Tibial artery (tissue), 4 donors: Measurements from ENCODE around the gene SLC5A1.
A peak's percentile ranks its signal among the peaks of the same experiment; 100 is the strongest.

Experiments
- DNase-seq, 2 donors: peaks; one replicate each; pipeline ENCODE4 v3.0.0-alpha.2; 2019
- H3K27ac ChIP-seq, 2 donors: fragments of 200-600 bp; sonication (generic) in 1 of 2; 1 replicate in 1 of 2; 2 replicates in 1 of 2; pipeline ENCODE4 v1.5.1; 2018 to 2019; ENCODE audit warnings: mild to moderate bottlenecking in 1 of 2
- H3K27me3 ChIP-seq, 2 donors: fragments of 200-600 bp; sonication (generic) in 1 of 2; one replicate each; pipeline versions ENCODE4 v1.5.1 to v1.6.0; 2016 to 2019
- H3K36me3 ChIP-seq, 3 donors: fragments of 200-600 bp; sonication (generic) in 2 of 3; one replicate each; pipeline ENCODE4 v1.5.1; 2016 to 2019; ENCODE audit warnings: mild to moderate bottlenecking in 2 of 3
- H3K4me1 ChIP-seq, 4 donors: fragments of 200-600 bp; sonication (generic) in 2 of 4; 1 replicate in 3 of 4; 2 replicates in 1 of 4; pipeline ENCODE4 v1.5.1; 2016 to 2019
- H3K4me3 ChIP-seq, 2 donors: fragments of 200-600 bp; sonication (generic) in 1 of 2; 1 replicate in 1 of 2; 2 replicates in 1 of 2; pipeline ENCODE4 v1.5.1; 2018 to 2019; ENCODE audit warnings: mild to moderate bottlenecking in 2 of 2
- H3K9me3 ChIP-seq, 3 donors: fragments of 200-600 bp; sonication (generic) in 1 of 3; one replicate each; pipeline ENCODE4 v1.5.1; 2016 to 2019
- intact Hi-C: fragments of 100-400 bp; cut with DNase I; formaldehyde crosslinking; loops from one replicate; pipeline ENCODE4 v1.15.0; 2023; ENCODE audit warnings: low total_unique reads
- TF ChIP-seq, protein P1 (sequence below), 2 experiments: fragments of 200-600 bp in 1 of 2; fragments of 450-650 bp in 1 of 2; IDR thresholded peaks; one replicate each; pipeline ENCODE4 v1.5.1; 2017 to 2019; ENCODE audit warnings: antibody characterized with exemption in 2 of 2, mild to moderate bottlenecking in 1 of 2, moderate library complexity in 1 of 2

The SLC5A1 gene

DNA sequence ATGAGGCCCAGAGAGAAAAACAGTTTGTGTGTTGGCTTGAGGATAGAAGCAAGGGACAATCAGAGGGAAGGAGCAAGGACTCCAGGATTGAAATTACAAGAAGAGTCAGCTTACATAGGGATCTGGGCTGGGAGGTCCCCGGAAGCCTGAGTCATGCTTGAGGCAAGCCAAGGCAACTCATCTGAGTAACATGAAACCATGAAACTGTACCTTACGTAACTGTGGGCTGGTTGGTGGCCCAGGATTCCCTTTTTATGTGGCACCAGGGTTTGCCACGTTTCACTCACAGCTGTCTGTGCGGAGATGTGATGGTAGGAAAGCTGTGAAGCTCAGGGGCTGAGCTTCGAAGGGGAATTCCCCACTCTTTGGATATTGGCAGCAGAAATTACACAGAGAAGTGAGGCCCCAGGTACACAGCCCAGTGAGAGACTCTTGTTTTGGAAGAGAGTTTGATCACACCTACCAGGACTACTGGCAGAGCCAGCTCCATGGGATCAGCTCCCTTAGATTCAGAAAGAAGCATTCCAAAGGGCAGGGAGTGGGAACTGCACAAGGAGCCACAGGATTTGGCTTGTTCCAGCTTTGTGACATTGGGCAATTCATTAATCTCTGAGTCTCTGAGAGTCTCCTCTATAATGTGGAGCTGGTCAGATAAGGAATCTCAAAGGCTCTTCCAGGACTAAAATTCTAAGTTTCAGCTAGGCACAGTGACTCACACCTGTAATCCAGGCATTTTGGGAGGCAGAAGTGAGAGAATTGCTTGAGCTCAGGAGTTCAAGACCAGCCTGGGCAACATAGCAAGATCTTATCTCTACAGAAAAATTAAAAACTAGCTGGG is 7.8 kb downstream of the SLC5A1 start:
- H3K4me1 ChIP-seq = no peaks in the 10 kb centered on the region
- no peaks in the 10 kb centered on the region for H3K9me3 ChIP-seq
- H3K27ac ChIP-seq = no peak overlapping the region
- DNase-seq = peak in 1 of 2 donors; percentile 38
- TF ChIP-seq, protein P1, sequence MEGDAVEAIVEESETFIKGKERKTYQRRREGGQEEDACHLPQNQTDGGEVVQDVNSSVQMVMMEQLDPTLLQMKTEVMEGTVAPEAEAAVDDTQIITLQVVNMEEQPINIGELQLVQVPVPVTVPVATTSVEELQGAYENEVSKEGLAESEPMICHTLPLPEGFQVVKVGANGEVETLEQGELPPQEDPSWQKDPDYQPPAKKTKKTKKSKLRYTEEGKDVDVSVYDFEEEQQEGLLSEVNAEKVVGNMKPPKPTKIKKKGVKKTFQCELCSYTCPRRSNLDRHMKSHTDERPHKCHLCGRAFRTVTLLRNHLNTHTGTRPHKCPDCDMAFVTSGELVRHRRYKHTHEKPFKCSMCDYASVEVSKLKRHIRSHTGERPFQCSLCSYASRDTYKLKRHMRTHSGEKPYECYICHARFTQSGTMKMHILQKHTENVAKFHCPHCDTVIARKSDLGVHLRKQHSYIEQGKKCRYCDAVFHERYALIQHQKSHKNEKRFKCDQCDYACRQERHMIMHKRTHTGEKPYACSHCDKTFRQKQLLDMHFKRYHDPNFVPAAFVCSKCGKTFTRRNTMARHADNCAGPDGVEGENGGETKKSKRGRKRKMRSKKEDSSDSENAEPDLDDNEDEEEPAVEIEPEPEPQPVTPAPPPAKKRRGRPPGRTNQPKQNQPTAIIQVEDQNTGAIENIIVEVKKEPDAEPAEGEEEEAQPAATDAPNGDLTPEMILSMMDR (IDR thresholded peaks at IDR 0.05) = no peak
- no peak overlapping the region for H3K4me3 ChIP-seq
- no peaks in the 10 kb centered on the region for H3K27me3 ChIP-seq
- no peaks in the 10 kb centered on the region for H3K36me3 ChIP-seq
- intact Hi-C loops = no loop called here

DNA sequence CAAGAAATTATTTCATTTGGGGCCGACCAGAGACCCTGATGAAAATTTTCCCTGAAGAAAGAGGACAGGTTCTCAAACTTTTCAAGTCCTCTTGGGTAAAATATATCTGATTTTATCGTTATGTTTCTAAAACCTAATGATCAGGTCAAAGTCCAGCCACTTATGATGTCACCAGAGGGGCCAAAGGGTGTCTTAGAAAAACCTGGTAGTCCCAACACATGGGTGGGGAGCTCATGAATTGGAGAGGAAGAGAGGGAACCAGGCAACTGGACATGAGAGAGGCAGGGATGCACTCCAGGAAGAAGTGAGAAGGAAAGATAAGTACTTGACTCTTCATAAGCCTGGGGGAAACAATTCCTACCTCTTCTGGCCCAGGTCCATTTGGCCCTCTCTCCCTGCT is 9.2 kb downstream of the SLC5A1 start:
- H3K27me3 ChIP-seq = no peaks in the 10 kb centered on the region
- H3K27ac ChIP-seq = no peak overlapping the region
- no peaks in the 10 kb centered on the region for H3K36me3 ChIP-seq
- TF ChIP-seq, protein P1 (IDR thresholded peaks at IDR 0.05) = no peak
- no peak for DNase-seq
- H3K9me3 ChIP-seq = no peaks in the 10 kb centered on the region
- H3K4me3 ChIP-seq = no peak overlapping the region
- intact Hi-C loops = no loop called here
- H3K4me1 ChIP-seq = no peaks in the 10 kb centered on the region

DNA sequence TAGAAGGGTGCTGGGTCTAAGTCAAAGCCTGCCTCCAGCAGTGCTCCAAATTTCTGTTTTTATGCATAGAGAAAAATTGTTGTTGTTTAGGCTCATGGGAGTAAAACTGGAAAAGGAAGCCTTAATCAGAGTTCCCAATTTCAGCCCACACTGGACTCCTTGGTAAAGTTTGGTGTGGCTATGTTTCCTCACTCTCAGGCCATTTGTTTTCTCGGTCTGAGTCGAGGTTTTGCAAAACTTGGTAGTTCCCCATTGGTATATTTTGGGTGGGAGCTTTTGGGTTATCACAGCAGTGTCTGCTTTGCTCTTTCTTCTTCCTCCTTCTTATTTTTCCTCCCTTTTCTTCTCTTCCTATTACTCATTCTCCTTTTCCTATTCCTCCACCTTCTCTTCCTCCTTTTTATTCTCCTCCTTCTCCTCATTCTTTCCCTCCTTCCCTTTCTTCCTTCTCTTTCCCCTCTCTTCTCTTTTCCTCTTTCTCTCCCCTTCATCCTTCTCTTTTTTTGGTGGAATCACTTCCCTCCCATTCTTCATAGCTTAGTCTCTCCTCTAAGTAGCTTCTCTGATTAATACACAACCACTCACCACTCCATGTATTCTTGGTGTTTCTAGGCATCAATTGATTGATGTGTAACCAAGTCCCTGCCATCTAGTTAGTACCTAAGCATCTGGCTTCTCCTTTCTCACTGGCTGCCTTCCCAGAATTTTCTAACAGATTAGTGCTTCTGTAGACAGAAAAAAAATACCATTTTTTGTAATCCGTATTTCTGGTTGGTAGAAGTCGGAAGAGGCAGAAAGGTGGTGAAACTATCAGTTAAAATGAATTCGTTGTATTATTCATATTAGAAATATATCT is 10.1 kb downstream of the SLC5A1 start:
- H3K4me3 ChIP-seq = no peak overlapping the region
- intact Hi-C loops = no loop called here
- no peaks in the 10 kb centered on the region for H3K27me3 ChIP-seq
- no peak for DNase-seq
- no peaks in the 10 kb centered on the region for H3K4me1 ChIP-seq
- H3K9me3 ChIP-seq = no peaks in the 10 kb centered on the region
- H3K36me3 ChIP-seq = no peaks in the 10 kb centered on the region
- H3K27ac ChIP-seq = no peak overlapping the region
- TF ChIP-seq, protein P1 (IDR thresholded peaks at IDR 0.05) = no peak

DNA sequence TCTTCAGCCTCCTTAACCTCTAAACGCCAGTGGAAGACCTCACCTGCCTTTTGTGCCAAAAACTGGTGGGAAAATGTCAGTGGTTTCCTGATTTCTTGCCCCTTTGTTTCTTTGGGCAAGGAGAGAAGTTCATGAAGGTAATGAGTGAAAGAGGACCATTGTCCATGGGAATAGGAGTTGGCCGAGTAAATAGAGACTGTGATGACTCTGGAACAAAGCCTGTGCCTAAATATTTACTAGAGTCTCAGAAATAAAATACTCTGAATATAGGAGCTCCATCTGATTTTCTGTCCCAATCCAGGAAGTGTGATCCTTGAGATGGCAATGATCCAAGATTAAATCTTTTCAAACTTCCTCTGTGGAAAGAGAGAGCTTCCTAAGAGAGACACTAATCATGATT is 12.0 kb downstream of the SLC5A1 start:
- TF ChIP-seq, protein P1 (IDR thresholded peaks at IDR 0.05) = no peak
- H3K4me3 ChIP-seq = no peak overlapping the region
- intact Hi-C loops = no loop called here
- no peaks in the 10 kb centered on the region for H3K4me1 ChIP-seq
- no peaks in the 10 kb centered on the region for H3K36me3 ChIP-seq
- H3K27ac ChIP-seq = no peak overlapping the region
- no peaks in the 10 kb centered on the region for H3K9me3 ChIP-seq
- H3K27me3 ChIP-seq = no peaks in the 10 kb centered on the region
- DNase-seq = no peak

DNA sequence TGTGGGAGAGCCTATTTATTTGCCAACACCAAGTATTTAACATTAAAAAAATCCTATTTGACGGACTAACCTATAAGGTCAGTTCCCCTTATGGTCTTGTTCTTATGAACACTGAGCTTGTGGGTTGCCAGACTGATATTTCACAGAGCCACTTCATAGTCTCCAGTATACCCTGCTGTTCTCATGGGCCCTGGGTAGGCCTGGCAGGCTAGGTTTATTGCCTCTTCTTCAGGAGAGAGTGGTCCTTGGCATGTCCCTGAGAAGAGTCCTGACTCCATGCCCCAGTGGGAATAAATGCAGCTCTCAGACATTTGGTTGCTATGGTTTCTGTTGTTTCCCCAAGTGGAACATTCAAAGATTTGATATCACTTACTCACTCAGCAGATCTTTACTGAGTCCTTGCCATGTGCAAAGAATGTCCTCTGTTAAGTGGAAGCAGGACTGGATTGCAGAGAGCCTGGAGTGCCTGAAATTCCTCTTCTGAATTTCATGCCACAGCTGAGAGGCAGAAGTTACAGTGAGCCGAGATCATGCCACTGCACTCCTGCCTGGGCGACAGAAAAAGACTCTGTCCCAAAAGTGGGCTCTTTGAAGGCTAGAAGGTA is 15.7 kb downstream of the SLC5A1 start:
- H3K27me3 ChIP-seq = no peaks in the 10 kb centered on the region
- intact Hi-C loops = no loop called here
- H3K4me3 ChIP-seq = no peak overlapping the region
- H3K4me1 ChIP-seq = no peaks in the 10 kb centered on the region
- no peaks in the 10 kb centered on the region for H3K36me3 ChIP-seq
- no peak for DNase-seq
- TF ChIP-seq, protein P1 (IDR thresholded peaks at IDR 0.05) = no peak
- no peak overlapping the region for H3K27ac ChIP-seq
- no peaks in the 10 kb centered on the region for H3K9me3 ChIP-seq
